DOHH2 (cell line): Measurements from ENCODE around the gene COL23A1.

ENCODE experiments used
- H3F3A ChIP-seq: fragments of 200-600 bp; sonication (generic), shearing (Covaris generic); 2 replicates; pipeline ENCODE4 v1.6.0; 2016; ENCODE audit warnings: antibody characterized with exemption, mild to moderate bottlenecking; ENCODE audit not compliant: control insufficient read depth, insufficient read depth
- H3K27ac ChIP-seq: fragments of 200-600 bp; sonication (generic); 2 replicates; pipeline ENCODE4 v1.5.1; 2014; ENCODE audit warnings: low read depth, mild to moderate bottlenecking, low read length, moderate library complexity
- H3K27me3 ChIP-seq: fragments of 200-600 bp; sonication (generic); 2 replicates; pipeline ENCODE4 v1.6.1; 2014; ENCODE audit warnings: mild to moderate bottlenecking, low read length, mixed read lengths; ENCODE audit not compliant: control insufficient read depth
- H3K36me3 ChIP-seq: fragments of 200-600 bp; sonication (generic); 2 replicates; pipeline ENCODE4 v1.6.1; 2014; ENCODE audit warnings: mild to moderate bottlenecking, low read length, moderate library complexity, mixed read lengths; ENCODE audit not compliant: control insufficient read depth
- H3K4me1 ChIP-seq: fragments of 200-600 bp; sonication (generic); 2 replicates; pipeline ENCODE4 v1.6.1; 2014; ENCODE audit warnings: mild to moderate bottlenecking, low read length, mixed read lengths; ENCODE audit not compliant: control insufficient read depth
- H3K4me2 ChIP-seq: fragments of 200-600 bp; sonication (generic); 2 replicates; pipeline ENCODE4 v1.6.0; 2014; ENCODE audit warnings: mild to moderate bottlenecking, low read length, moderate library complexity
- H3K4me3 ChIP-seq: fragments of 200-600 bp; sonication (generic); 2 replicates; pipeline ENCODE4 v1.5.1; 2014; ENCODE audit warnings: mild to moderate bottlenecking, low read length, mixed read lengths
- H3K79me2 ChIP-seq: fragments of 200-600 bp; sonication (generic); 2 replicates; pipeline ENCODE4 v1.6.1; 2014; ENCODE audit warnings: mild to moderate bottlenecking, low read length, mixed read lengths; ENCODE audit not compliant: control insufficient read depth
- H3K9me2 ChIP-seq: fragments of 200-600 bp; sonication (generic); replicated peaks from 2 replicates; pipeline ENCODE4 v1.6.1; 2014; ENCODE audit warnings: mild to moderate bottlenecking, low read length, mixed read lengths; ENCODE audit not compliant: control insufficient read depth
- H3K9me3 ChIP-seq: fragments of 200-600 bp; sonication (generic); 2 replicates; pipeline ENCODE4 v1.6.1; 2014; ENCODE audit warnings: antibody characterized with exemption, low read length, mixed read lengths; ENCODE audit not compliant: control insufficient read depth, insufficient read depth
- H4K20me1 ChIP-seq: fragments of 200-600 bp; sonication (generic); 2 replicates; pipeline ENCODE4 v1.6.0; 2014; ENCODE audit warnings: low read depth, mild to moderate bottlenecking, antibody characterized with exemption, low read length, moderate library complexity; ENCODE audit not compliant: control insufficient read depth, insufficient read depth
- CTCF ChIP-seq: fragments of 200-600 bp; sonication (generic); IDR thresholded peaks from one replicate; pipeline ENCODE4 v1.5.1; 2014; ENCODE audit warnings: antibody characterized with exemption, mild to moderate bottlenecking, low read depth, low read length; ENCODE audit not compliant: poor library complexity, severe bottlenecking
- EZH2phosphoT487 ChIP-seq: fragments of 200-600 bp; sonication (generic); IDR thresholded peaks from 2 replicates; pipeline ENCODE4 v1.6.1; 2017; ENCODE audit warnings: borderline replicate concordance, mild to moderate bottlenecking, antibody characterized with exemption, low read length, moderate library complexity, mixed read lengths

Gene COL23A1

DNA sequence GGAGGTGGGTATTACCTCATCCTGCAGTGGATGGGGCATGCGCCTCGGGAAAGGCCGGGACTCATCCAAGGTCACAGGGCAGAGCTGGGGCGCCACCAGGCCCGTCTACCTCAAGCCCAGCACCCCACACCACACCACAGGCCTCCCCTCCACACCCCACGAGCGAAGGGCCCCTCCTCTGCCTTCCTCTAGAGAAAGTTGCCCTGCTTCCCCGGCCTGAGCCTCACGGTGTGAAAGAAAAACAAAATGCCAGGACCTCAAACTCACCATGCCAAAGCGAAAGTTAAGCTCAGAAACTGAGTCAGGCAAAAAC, 161.1 kb downstream of the COL23A1 start:
- Histone ChIP-seq H3K36me3 (no peaks in the 10 kb centered on the region), H3K4me2 (no peak overlapping the region), H3K27me3 (no peaks in the 10 kb centered on the region), H3F3A (no peaks in the 10 kb centered on the region), H3K4me3 (no peak overlapping the region), H3K9me2 (no peaks in the 10 kb centered on the region), H3K27ac (no peak overlapping the region), H3K79me2 (no peaks in the 10 kb centered on the region), H4K20me1 (no peaks in the 10 kb centered on the region), H3K9me3 (no peaks in the 10 kb centered on the region), H3K4me1 (no peaks in the 10 kb centered on the region)
- no peak for TF ChIP-seq CTCF
- TF ChIP-seq EZH2phosphoT487: no peak

DNA sequence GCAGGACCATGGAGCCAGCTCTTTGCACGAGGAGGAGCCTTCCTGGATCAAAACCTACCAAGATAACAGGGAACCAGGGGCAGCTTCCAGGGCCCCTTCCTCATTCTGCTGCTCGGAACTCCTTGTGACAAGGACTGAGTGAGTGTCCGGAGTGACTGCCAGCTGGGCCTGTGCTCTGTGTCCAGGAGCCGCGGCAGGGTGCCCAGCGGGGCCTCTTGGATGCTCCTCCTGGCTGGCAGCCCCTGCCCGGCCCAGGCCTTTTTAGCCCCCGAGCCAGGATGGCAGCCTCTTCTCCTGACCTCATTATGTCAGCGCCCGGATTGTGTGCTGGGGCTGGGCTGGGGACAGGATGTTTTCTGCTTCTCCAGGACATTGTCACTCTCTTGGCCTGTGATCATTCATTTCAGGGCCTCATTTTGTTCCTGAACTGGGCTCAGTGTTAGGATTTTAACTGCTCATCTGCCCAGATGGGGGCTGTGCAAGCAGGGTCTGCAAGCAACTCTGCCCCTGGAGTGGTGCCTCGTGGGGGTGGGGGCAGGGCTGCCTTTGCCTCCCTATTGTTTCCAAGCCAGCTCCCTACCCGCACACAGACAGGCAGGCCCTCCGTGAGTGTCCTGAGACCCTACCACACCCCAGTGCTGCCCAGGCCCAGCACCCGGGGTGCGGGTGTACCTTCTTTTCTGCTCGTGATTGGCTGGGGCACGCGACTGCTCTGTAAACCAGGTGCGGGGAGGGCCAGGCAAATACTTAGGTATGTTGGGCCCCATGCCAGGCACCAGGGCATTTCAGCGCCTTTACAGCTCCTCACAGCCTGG, 161.6 kb downstream of the COL23A1 start:
- Histone ChIP-seq H4K20me1 (no peaks in the 10 kb centered on the region), H3K4me3 (no peak overlapping the region), H3K4me2 (no peak overlapping the region), H3K36me3 (no peaks in the 10 kb centered on the region), H3K4me1 (no peaks in the 10 kb centered on the region), H3K27me3 (no peaks in the 10 kb centered on the region), H3K79me2 (no peaks in the 10 kb centered on the region), H3K9me2 (no peaks in the 10 kb centered on the region), H3F3A (no peaks in the 10 kb centered on the region), H3K9me3 (no peaks in the 10 kb centered on the region), H3K27ac (no peak overlapping the region)
- TF ChIP-seq EZH2phosphoT487 (no peak), CTCF (no peak)

- TF ChIP-seq CTCF (no peak), EZH2phosphoT487 (no peak)
- Histone ChIP-seq H3K27me3 (no peaks in the 10 kb centered on the region), H3K79me2 (no peaks in the 10 kb centered on the region), H3F3A (no peaks in the 10 kb centered on the region), H3K4me2 (no peak overlapping the region), H3K27ac (no peak overlapping the region), H4K20me1 (no peaks in the 10 kb centered on the region), H3K4me1 (no peaks in the 10 kb centered on the region), H3K9me2 (no peaks in the 10 kb centered on the region), H3K4me3 (no peak overlapping the region), H3K9me3 (no peaks in the 10 kb centered on the region), H3K36me3 (no peaks in the 10 kb centered on the region)
Observed at GRCh38 chr5:178427576-178428197, 162.5 kb downstream of the COL23A1 start.
